MCF 10A (cell line): ENCODE results near the gene LRCH3. TPM values are rescaled to one million over a fixed set of nuclear protein-coding genes. Genes with fewer than 3 reads are reported as not detected.
"Not testable (repeated sequence)": the region's sequence is repeated elsewhere in the genome, so short reads cannot be mapped to it uniquely, and the experiment has no call there.

Experiments
- BruUV-seq: library from RNA; stranded (reverse); fragments of 400-500 nt; replicated peaks from 2 replicates; lab custom pipeline; 2021; lab: Mats Ljungman, UMichigan
- CTCF ChIA-PET: fragments of 300-600 bp; sonication (Branson Sonifier 250); formaldehyde crosslinking; extraction: SDS; loops from one replicate; lab custom pipeline; 2021; ENCODE audit warnings: antibody characterized with exemption, inconsistent platforms; lab: Yijun Ruan, JAX
- POLR2A ChIA-PET: fragments of 300-600, 350-650 bp; sonication (Branson Sonifier 250); formaldehyde crosslinking; extraction: SDS; loops from one replicate; lab custom pipeline; 2020; ENCODE audit warnings: antibody characterized with exemption, inconsistent platforms; lab: Yijun Ruan, JAX
- DNase-seq: peaks from one replicate; pipeline ENCODE4 v3.0.0-alpha.2; 2018; ENCODE audit not compliant: unreplicated experiment
- H3K27ac Mint-ChIP-seq: one replicate; pipeline ENCODE4 v1.8.0; 2022; ENCODE audit warnings: mild to moderate bottlenecking, low read depth, mixed read lengths; ENCODE audit not compliant: unreplicated experiment
- H3K27me3 Mint-ChIP-seq: one replicate; pipeline ENCODE4 v1.8.0; 2022; ENCODE audit warnings: mixed read lengths; ENCODE audit not compliant: insufficient read depth, unreplicated experiment
- H3K36me3 Mint-ChIP-seq: one replicate; pipeline ENCODE4 v1.8.0; 2022; ENCODE audit warnings: mild to moderate bottlenecking, moderate library complexity, mixed read lengths; ENCODE audit not compliant: insufficient read depth, unreplicated experiment
- H3K4me1 Mint-ChIP-seq: one replicate; pipeline ENCODE4 v1.8.0; 2022; ENCODE audit warnings: mixed read lengths; ENCODE audit not compliant: insufficient read depth, unreplicated experiment
- H3K4me3 Mint-ChIP-seq: one replicate; pipeline ENCODE4 v1.8.0; 2022; ENCODE audit warnings: mild to moderate bottlenecking, moderate library complexity, mixed read lengths; ENCODE audit not compliant: unreplicated experiment
- H3K9me3 Mint-ChIP-seq: one replicate; pipeline ENCODE4 v1.8.0; 2022; ENCODE audit warnings: mixed read lengths; ENCODE audit not compliant: unreplicated experiment
- CTCF ChIP-seq: fragments of 200-600 bp; IDR thresholded peaks from one replicate; pipeline ENCODE4 v1.8.0; 2022; ENCODE audit warnings: antibody characterized with exemption, mild to moderate bottlenecking; ENCODE audit not compliant: unreplicated experiment
- intact Hi-C: fragments of 100-400 bp; cut with micrococcal nuclease; formaldehyde crosslinking; loops from 2 replicates; pipeline ENCODE4 v1.14.1; 2022
- total RNA-seq: library from RNA; stranded (reverse); gene quantifications from 2 replicates; pipeline ENCODE4 v1.2.3, GENCODE V29; 2022

The LRCH3 gene
- total RNA-seq, 1 experiment from 2014 or later = 58.8 TPM

DNA sequence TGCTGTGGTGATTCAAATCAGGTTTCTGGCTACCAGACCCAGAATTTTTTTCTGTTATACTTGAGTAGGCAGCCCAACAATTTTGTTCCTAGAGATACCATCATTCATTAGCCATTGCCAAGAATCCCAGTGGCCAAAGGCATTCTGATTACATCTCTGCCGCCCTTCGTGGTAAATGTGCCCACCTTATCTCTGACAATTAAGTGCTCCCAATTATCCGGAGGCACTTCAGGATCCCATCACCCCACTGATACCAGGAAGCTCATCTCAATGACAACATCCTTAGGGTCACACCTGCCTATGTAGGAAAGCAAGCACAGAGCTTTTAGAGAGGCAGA is 115.8 kb downstream of the LRCH3 start:
- no peak overlapping the region for H3K4me3 Mint-ChIP-seq
- intact Hi-C loops = loop anchor here (1.0 kb wide), 2 partner anchors 36 to 173 kb away; no protein-coding TSS in a partner anchor
- H3K27me3 Mint-ChIP-seq = no peaks in the 10 kb centered on the region
- H3K27ac Mint-ChIP-seq = no peak overlapping the region
- CTCF ChIA-PET = interaction anchor here (0.7 to 3.5 kb wide), 6 partner anchors 9 to 36 kb away, joined by 3 to 31 read pairs (median 4); no protein-coding TSS in a partner anchor
- no peaks in the 10 kb centered on the region for H3K36me3 Mint-ChIP-seq
- DNase-seq = no peak
- no peaks in the 10 kb centered on the region for H3K4me1 Mint-ChIP-seq
- peaks cover 10% of the 10 kb centered on the region for H3K9me3 Mint-ChIP-seq
- TF ChIP-seq CTCF = no peak
- POLR2A ChIA-PET = interaction anchor here (0.8 kb wide), 1 partner anchor 115 kb away, joined by 4 read pairs; no protein-coding TSS in a partner anchor
- no TSS peak for BruUV-seq

GRCh38 chr3:197907196-197907595 is 116.1 kb downstream of the LRCH3 start:
- H3K27me3 Mint-ChIP-seq = no peaks in the 10 kb centered on the region
- BruUV-seq = no TSS peak
- H3K27ac Mint-ChIP-seq = no peak overlapping the region
- TF ChIP-seq CTCF = no peak
- intact Hi-C loops = no loop called here
- H3K36me3 Mint-ChIP-seq = no peaks in the 10 kb centered on the region
- ChIA-PET POLR2A (interaction anchor here (0.8 kb wide), 1 partner anchor 116 kb away, joined by 4 read pairs; no protein-coding TSS in a partner anchor), CTCF (interaction anchor here (0.7 to 3.5 kb wide), 6 partner anchors 10 to 36 kb away, joined by 3 to 31 read pairs (median 4); no protein-coding TSS in a partner anchor)
- H3K4me3 Mint-ChIP-seq = no peak overlapping the region
- H3K4me1 Mint-ChIP-seq = no peaks in the 10 kb centered on the region
- H3K9me3 Mint-ChIP-seq = peaks cover 6% of the 10 kb centered on the region
- no peak for DNase-seq

DNA sequence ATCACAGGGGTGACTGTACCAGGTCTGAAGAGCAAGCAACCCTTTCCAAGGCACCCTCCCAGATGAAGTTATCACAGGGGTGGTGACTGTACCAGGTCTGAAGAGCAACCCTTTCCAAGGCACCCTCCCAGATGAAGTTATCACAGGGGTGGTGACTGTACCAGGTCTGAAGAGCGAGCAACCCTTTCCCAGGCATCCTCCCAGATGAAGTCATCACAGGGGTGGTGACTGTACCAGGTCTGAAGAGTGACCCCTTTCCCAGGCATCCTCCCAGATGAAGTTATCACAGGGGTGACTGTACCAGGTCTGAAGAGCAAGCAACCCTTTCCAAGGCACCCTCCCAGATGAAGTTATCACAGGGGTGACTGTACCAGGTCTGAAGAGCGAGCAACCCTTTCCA is 117.5 kb downstream of the LRCH3 start:
- H3K4me1 Mint-ChIP-seq, POLR2A ChIA-PET, H3K36me3 Mint-ChIP-seq, BruUV-seq, DNase-seq, H3K4me3 Mint-ChIP-seq, H3K9me3 Mint-ChIP-seq, CTCF ChIA-PET, H3K27ac Mint-ChIP-seq, H3K27me3 Mint-ChIP-seq, intact Hi-C loops: not testable (repeated sequence)

- DNase-seq = no peak
- ChIA-PET POLR2A (interaction anchor here (0.7 kb wide), 1 partner anchor 19 kb away, joined by 4 read pairs; no protein-coding TSS in a partner anchor), CTCF (no interaction called here)
- H3K27me3 Mint-ChIP-seq = no peaks in the 10 kb centered on the region
- no peak for TF ChIP-seq CTCF
- peaks cover under 1% of the 10 kb centered on the region for H3K9me3 Mint-ChIP-seq
- no peaks in the 10 kb centered on the region for H3K36me3 Mint-ChIP-seq
- no TSS peak for BruUV-seq
- no peaks in the 10 kb centered on the region for H3K4me1 Mint-ChIP-seq
- no peak overlapping the region for H3K4me3 Mint-ChIP-seq
- no peak overlapping the region for H3K27ac Mint-ChIP-seq
- intact Hi-C loops = no loop called here
Measured at GRCh38 chr3:197908957-197909701, 118.1 kb downstream of the LRCH3 start.
